Measurements from ENCODE around the gene PHETA1. TPM values are rescaled to one million over a fixed set of nuclear protein-coding genes. Genes with fewer than 3 reads are reported as not detected.
"Not testable (repeated sequence)": the region's sequence is repeated elsewhere in the genome, so short reads cannot be mapped to it uniquely, and the experiment has no call there.

Gene PHETA1
- polyA plus RNA-seq, 1 experiment, result 5.3 TPM

- DNase-seq (ENCODE audit: low read depth), result no peak
- TF ChIP-seq CTCF (IDR thresholded peaks at IDR 0.05; ENCODE audit: insufficient read depth, low read depth, low read length), result no peak
- CTCF ChIA-PET, result no interaction called here
- POLR2A ChIA-PET, result no interaction called here
- Histone ChIP-seq H3K36me3 (ENCODE audit: control insufficient read depth, insufficient read depth, low read length) (no peaks in the 10 kb centered on the region), H3K27me3 (ENCODE audit: control insufficient read depth, insufficient read depth, low read length) (peaks cover 4% of the 10 kb centered on the region; the same call in 1 of the 2 replicates), H3K4me3 (ENCODE audit: low read depth, low read length) (no peak overlapping the region)
Observed at GRCh38 chr12:111347891-111348644, 20.8 kb downstream of the PHETA1 start.

- POLR2A ChIA-PET, result no interaction called here
- no peak overlapping the region for H3K4me3 ChIP-seq (ENCODE audit: low read depth, low read length)
- CTCF ChIA-PET, result no interaction called here
- no peaks in the 10 kb centered on the region for H3K36me3 ChIP-seq (ENCODE audit: control insufficient read depth, insufficient read depth, low read length)
- no peak for DNase-seq (ENCODE audit: low read depth)
- H3K27me3 ChIP-seq (ENCODE audit: control insufficient read depth, insufficient read depth, low read length), result peaks cover 4% of the 10 kb centered on the region; the same call in 1 of the 2 replicates
- no peak for TF ChIP-seq CTCF (IDR thresholded peaks at IDR 0.05; ENCODE audit: insufficient read depth, low read depth, low read length)
Observed at GRCh38 chr12:111344254-111344875, 24.5 kb downstream of the PHETA1 start.

GRCh38 chr12:111343181-111343580 is 25.7 kb downstream of the PHETA1 start:
- peaks cover 7% of the 10 kb centered on the region; the same call in 1 of the 2 replicates for H3K27me3 ChIP-seq (ENCODE audit: control insufficient read depth, insufficient read depth, low read length)
- no peak for DNase-seq (ENCODE audit: low read depth)
- no peaks in the 10 kb centered on the region for H3K36me3 ChIP-seq (ENCODE audit: control insufficient read depth, insufficient read depth, low read length)
- TF ChIP-seq CTCF (IDR thresholded peaks at IDR 0.05; ENCODE audit: insufficient read depth, low read depth, low read length), result no peak
- CTCF ChIA-PET, result interaction anchor here (0.6 kb wide), 1 partner anchor 9 kb away, joined by 3 read pairs; no protein-coding TSS in a partner anchor
- no peak overlapping the region for H3K4me3 ChIP-seq (ENCODE audit: low read depth, low read length)
- POLR2A ChIA-PET, result no interaction called here

- TF ChIP-seq CTCF (IDR thresholded peaks at IDR 0.05; ENCODE audit: insufficient read depth, low read depth, low read length), result no peak
Observed at GRCh38 chr12:111342376-111342775, 26.5 kb downstream of the PHETA1 start.

GRCh38 chr12:111341426-111342065 is 27.3 kb downstream of the PHETA1 start:
- no peaks in the 10 kb centered on the region for H3K36me3 ChIP-seq (ENCODE audit: control insufficient read depth, insufficient read depth, low read length)
- no peak for TF ChIP-seq CTCF (IDR thresholded peaks at IDR 0.05; ENCODE audit: insufficient read depth, low read depth, low read length)
- ChIA-PET POLR2A (no interaction called here), CTCF (no interaction called here)
- H3K4me3 ChIP-seq (ENCODE audit: low read depth, low read length), result no peak overlapping the region
- no peak for DNase-seq (ENCODE audit: low read depth)
- peaks cover 7% of the 10 kb centered on the region; the same call in 1 of the 2 replicates for H3K27me3 ChIP-seq (ENCODE audit: control insufficient read depth, insufficient read depth, low read length)

More at GRCh38 chr12:111342376-111342775, 26.5 kb downstream of the PHETA1 start:
- no peak overlapping the region for H3K4me3 ChIP-seq (ENCODE audit: low read depth, low read length)
- ChIA-PET CTCF (interaction anchor here (0.6 kb wide), 1 partner anchor 8 kb away, joined by 3 read pairs; no protein-coding TSS in a partner anchor), POLR2A (no interaction called here)
- DNase-seq (ENCODE audit: low read depth), result no peak
- no peaks in the 10 kb centered on the region for H3K36me3 ChIP-seq (ENCODE audit: control insufficient read depth, insufficient read depth, low read length)
- H3K27me3 ChIP-seq (ENCODE audit: control insufficient read depth, insufficient read depth, low read length), result peaks cover 7% of the 10 kb centered on the region; the same call in 1 of the 2 replicates

GRCh38 chr12:111340680-111341079 is 28.2 kb downstream of the PHETA1 start:
- H3K27me3 ChIP-seq (ENCODE audit: control insufficient read depth, insufficient read depth, low read length); DNase-seq (ENCODE audit: low read depth); POLR2A ChIA-PET; H3K36me3 ChIP-seq (ENCODE audit: control insufficient read depth, insufficient read depth, low read length); H3K4me3 ChIP-seq (ENCODE audit: low read depth, low read length): not testable (repeated sequence)
- CTCF ChIA-PET, result interaction anchor here (1.5 kb wide), 1 partner anchor 10 kb away, joined by 9 read pairs; no protein-coding TSS in a partner anchor
